ENCODE results near the gene BLNK.
"Not testable (repeated sequence)": the region's sequence is repeated elsewhere in the genome, so short reads cannot be mapped to it uniquely, and the experiment has no call there.

The BLNK gene
- total RNA-seq: 0 reads per million in 2 experiments

GRCh38 chr10:96271016-96271815, at the start of gene BLNK:
BLNK (minus strand) TSS chr10:96271569; CDS start chr10:96271398, 171 bp downstream.
- DNase-seq (ENCODE audit: low read depth): no peak

GRCh38 chr10:96319754-96320474, 48.5 kb upstream of the BLNK start:
- DNase-seq (ENCODE audit: low read depth): no peak

GRCh38 chr10:96317067-96317833, 45.9 kb upstream of the BLNK start:
- DNase-seq (ENCODE audit: low read depth): no peak

- no peak for DNase-seq (ENCODE audit: low read depth)
Observed at GRCh38 chr10:96313344-96313743, 42.0 kb upstream of the BLNK start.

GRCh38 chr10:96311180-96311715, 39.9 kb upstream of the BLNK start:
- no peak for DNase-seq (ENCODE audit: low read depth)

GRCh38 chr10:96310321-96310669, 38.9 kb upstream of the BLNK start:
- DNase-seq (ENCODE audit: low read depth): no peak

GRCh38 chr10:96309628-96310320, 38.4 kb upstream of the BLNK start:
- DNase-seq (ENCODE audit: low read depth): no peak

GRCh38 chr10:96308854-96309253, 37.5 kb upstream of the BLNK start:
- not testable (repeated sequence) for DNase-seq (ENCODE audit: low read depth)

GRCh38 chr10:96306516-96306915, 35.1 kb upstream of the BLNK start:
- peak; percentile 2 for DNase-seq (ENCODE audit: low read depth)

- DNase-seq (ENCODE audit: low read depth): no peak
Observed at GRCh38 chr10:96305019-96305418, 33.6 kb upstream of the BLNK start.

- DNase-seq (ENCODE audit: low read depth): no peak
Observed at GRCh38 chr10:96304230-96304629, 32.9 kb upstream of the BLNK start, which contains the start of gene DNTT. DNTT (plus strand) TSS chr10:96304434; CDS start chr10:96304498, 64 bp downstream.

GRCh38 chr10:96301616-96302015, 30.2 kb upstream of the BLNK start:
- no peak for DNase-seq (ENCODE audit: low read depth)

GRCh38 chr10:96299383-96299782, 28.0 kb upstream of the BLNK start:
- DNase-seq (ENCODE audit: low read depth): no peak

- no peak for DNase-seq (ENCODE audit: low read depth)
Observed at GRCh38 chr10:96298362-96298761, 27.0 kb upstream of the BLNK start.

- DNase-seq (ENCODE audit: low read depth): no peak
Observed at GRCh38 chr10:96297486-96297885, 26.1 kb upstream of the BLNK start.

- DNase-seq (ENCODE audit: low read depth): no peak
Observed at GRCh38 chr10:96295475-96295874, 24.1 kb upstream of the BLNK start.

- DNase-seq (ENCODE audit: low read depth): no peak
Observed at GRCh38 chr10:96292971-96293920, 21.9 kb upstream of the BLNK start.

GRCh38 chr10:96290368-96291133, 19.2 kb upstream of the BLNK start:
- no peak for DNase-seq (ENCODE audit: low read depth)

GRCh38 chr10:96289218-96289910, 18.0 kb upstream of the BLNK start:
- DNase-seq (ENCODE audit: low read depth): no peak

All from T follicular helper cell (primary cell).